WTC11 (cell line): ENCODE data around the gene ARSK. TPM values are rescaled to one million over a fixed set of nuclear protein-coding genes. Genes with fewer than 3 reads are reported as not detected.

Experiments used
- ATAC-seq: fragments of 200-7000 bp; cut with Tn5 transposase; 2 replicates; pipeline ENCODE4 v1.10.0; 2021; ENCODE audit warnings: mild to moderate bottlenecking, moderate library complexity
- CTCF ChIA-PET: fragments of 300-600 bp; sonication (Branson Sonifier 250); formaldehyde crosslinking; loops from one replicate; lab custom pipeline; 2021; ENCODE audit warnings: antibody characterized with exemption; lab: Charles Lee
- POLR2A ChIA-PET: fragments of 350-600 bp; sonication (Branson Sonifier 250); formaldehyde crosslinking; loops from one replicate; lab custom pipeline; 2021; ENCODE audit warnings: antibody characterized with exemption; lab: Charles Lee
- DNase-seq: peaks from one replicate; pipeline ENCODE4 v3.0.0; 2021; ENCODE audit warnings: low spot score
- H3K27ac Mint-ChIP-seq: 2 replicates; pipeline ENCODE4 v1.8.0; 2021; ENCODE audit warnings: mixed read lengths
- H3K27me3 Mint-ChIP-seq: 2 replicates; pipeline ENCODE4 v1.8.0; 2021; ENCODE audit warnings: low read depth, mild to moderate bottlenecking, moderate library complexity, mixed read lengths
- H3K36me3 Mint-ChIP-seq: 2 replicates; pipeline ENCODE4 v1.8.0; 2021; ENCODE audit warnings: mixed read lengths
- H3K4me1 Mint-ChIP-seq: 2 replicates; pipeline ENCODE4 v1.8.0; 2022; ENCODE audit warnings: mixed read lengths
- H3K4me3 Mint-ChIP-seq: 2 replicates; pipeline ENCODE4 v1.8.0; 2021; ENCODE audit warnings: mild to moderate bottlenecking, moderate library complexity, mixed read lengths
- H3K9me3 Mint-ChIP-seq: 2 replicates; pipeline ENCODE4 v1.8.0; 2021; ENCODE audit warnings: mixed read lengths
- ARID4B ChIP-seq: sonication (generic); formaldehyde crosslinking; IDR thresholded peaks from 2 replicates; pipeline ENCODE4 v1.8.0; 2023; ENCODE audit warnings: missing genetic modification reagents, mild to moderate bottlenecking, borderline replicate concordance
- CDX4 ChIP-seq: fragments of 250-450 bp; sonication (Bioruptor Pico); IDR thresholded peaks from 2 replicates; pipeline ENCODE4 v1.9.0; 2021; ENCODE audit warnings: moderate library complexity, mild to moderate bottlenecking, inconsistent platforms, borderline replicate concordance
- CREM ChIP-seq: sonication (generic); formaldehyde crosslinking; IDR thresholded peaks from 2 replicates; pipeline ENCODE4 v1.8.1; 2022; ENCODE audit warnings: mild to moderate bottlenecking, missing genetic modification reagents, moderate library complexity
- E2F1 ChIP-seq: sonication (generic); formaldehyde crosslinking; IDR thresholded peaks from 2 replicates; pipeline ENCODE4 v1.8.0; 2022; ENCODE audit warnings: mild to moderate bottlenecking, missing genetic modification reagents
- E2F4 ChIP-seq: sonication (generic); formaldehyde crosslinking; IDR thresholded peaks from 2 replicates; pipeline ENCODE4 v1.8.1; 2022; ENCODE audit warnings: low read depth, mild to moderate bottlenecking, moderate library complexity, missing genetic modification reagents, borderline replicate concordance
- EMX1 ChIP-seq: fragments of 250-450 bp; sonication (Bioruptor Pico); IDR thresholded peaks from 2 replicates; pipeline ENCODE4 v1.8.0; 2021; ENCODE audit warnings: mild to moderate bottlenecking
- FOXJ3 ChIP-seq: sonication (generic); formaldehyde crosslinking; IDR thresholded peaks from 2 replicates; pipeline ENCODE4 v1.9.0; 2021; ENCODE audit warnings: missing genetic modification reagents, mild to moderate bottlenecking, borderline replicate concordance
- FOXK1 ChIP-seq: sonication (generic); formaldehyde crosslinking; IDR thresholded peaks from 2 replicates; pipeline ENCODE4 v1.8.0; 2022; ENCODE audit warnings: mild to moderate bottlenecking, moderate library complexity, missing genetic modification reagents
- IRF2 ChIP-seq: sonication (generic); formaldehyde crosslinking; IDR thresholded peaks from 2 replicates; pipeline ENCODE4 v1.8.0; 2022; ENCODE audit warnings: low read depth, missing genetic modification reagents, borderline replicate concordance
- JAZF1 ChIP-seq: fragments of 250-450 bp; sonication (Bioruptor Pico); IDR thresholded peaks from 2 replicates; pipeline ENCODE4 v1.9.0; 2021; ENCODE audit warnings: moderate library complexity, mild to moderate bottlenecking, inconsistent platforms
- MXD4 ChIP-seq: fragments of 250-450 bp; sonication (Bioruptor Pico); IDR thresholded peaks from 2 replicates; pipeline ENCODE4 v1.8.0; 2021; ENCODE audit warnings: mild to moderate bottlenecking, moderate library complexity, borderline replicate concordance
- MYBL2 ChIP-seq: sonication (generic); formaldehyde crosslinking; IDR thresholded peaks from 2 replicates; pipeline ENCODE4 v1.8.1; 2023; ENCODE audit warnings: mild to moderate bottlenecking, moderate library complexity, missing genetic modification reagents
- NR1H2 ChIP-seq: sonication (generic); formaldehyde crosslinking; IDR thresholded peaks from 2 replicates; pipeline ENCODE4 v1.9.0; 2021; ENCODE audit warnings: mild to moderate bottlenecking, moderate library complexity, missing genetic modification reagents
- SOX15 ChIP-seq: fragments of 250-450 bp; sonication (Bioruptor Pico); IDR thresholded peaks from 2 replicates; pipeline ENCODE4 v1.9.0; 2021; ENCODE audit warnings: mild to moderate bottlenecking
- ZNF232 ChIP-seq: sonication (generic); formaldehyde crosslinking; IDR thresholded peaks from 2 replicates; pipeline ENCODE4 v1.8.0; 2022; ENCODE audit warnings: mild to moderate bottlenecking, missing genetic modification reagents
- ZNF317 ChIP-seq: sonication (generic); formaldehyde crosslinking; IDR thresholded peaks from 2 replicates; pipeline ENCODE4 v1.8.1; 2023; ENCODE audit warnings: low read depth, mild to moderate bottlenecking, moderate library complexity, missing genetic modification reagents, borderline replicate concordance
- ZNF671 ChIP-seq: fragments of 250-450 bp; sonication (Bioruptor Pico); IDR thresholded peaks from 2 replicates; pipeline ENCODE4 v1.8.0; 2021; ENCODE audit warnings: mild to moderate bottlenecking
- total RNA-seq: library from RNA; stranded (reverse); gene quantifications from 3 replicates; pipeline ENCODE4 v1.2.3, GENCODE V29; 2021
- TF ChIP-seq, protein P1 (sequence below): sonication (generic); formaldehyde crosslinking; IDR thresholded peaks from 2 replicates; pipeline ENCODE4 v1.8.1; 2023; ENCODE audit warnings: mild to moderate bottlenecking, missing genetic modification reagents, borderline replicate concordance

Gene ARSK
- total RNA-seq, 1 experiment from 2014 or later: 15.1 TPM

- Mint-ChIP-seq H3K9me3 (peaks cover 31% of the 10 kb centered on the region), H3K27ac (no peak overlapping the region), H3K36me3 (peaks cover 17% of the 10 kb centered on the region), H3K4me3 (no peak overlapping the region), H3K27me3 (no peaks in the 10 kb centered on the region; the same call in 1 of the 2 replicates), H3K4me1 (no peaks in the 10 kb centered on the region)
- ChIA-PET POLR2A (no interaction called here), CTCF (interaction anchor here (1.6 kb wide), 1 partner anchor 13 kb away, joined by 5 read pairs; the partner anchor contains the start of gene RFESD)
- no peak for TF ChIP-seq E2F1 (CRISPR knock-in tag)
- no peak for TF ChIP-seq ARID4B (CRISPR knock-in tag)
- no peak for TF ChIP-seq FOXK1 (CRISPR knock-in tag)
- TF ChIP-seq ZNF317 (CRISPR knock-in tag): no peak
- TF ChIP-seq CREM (CRISPR knock-in tag): no peak
- no peak for TF ChIP-seq JAZF1
- no peak for TF ChIP-seq NR1H2 (CRISPR knock-in tag)
- TF ChIP-seq SOX15 (CRISPR knock-in tag): no peak
- no peak for TF ChIP-seq ZNF232 (CRISPR knock-in tag)
- TF ChIP-seq EMX1 (CRISPR knock-in tag): no peak
- TF ChIP-seq, protein P1, sequence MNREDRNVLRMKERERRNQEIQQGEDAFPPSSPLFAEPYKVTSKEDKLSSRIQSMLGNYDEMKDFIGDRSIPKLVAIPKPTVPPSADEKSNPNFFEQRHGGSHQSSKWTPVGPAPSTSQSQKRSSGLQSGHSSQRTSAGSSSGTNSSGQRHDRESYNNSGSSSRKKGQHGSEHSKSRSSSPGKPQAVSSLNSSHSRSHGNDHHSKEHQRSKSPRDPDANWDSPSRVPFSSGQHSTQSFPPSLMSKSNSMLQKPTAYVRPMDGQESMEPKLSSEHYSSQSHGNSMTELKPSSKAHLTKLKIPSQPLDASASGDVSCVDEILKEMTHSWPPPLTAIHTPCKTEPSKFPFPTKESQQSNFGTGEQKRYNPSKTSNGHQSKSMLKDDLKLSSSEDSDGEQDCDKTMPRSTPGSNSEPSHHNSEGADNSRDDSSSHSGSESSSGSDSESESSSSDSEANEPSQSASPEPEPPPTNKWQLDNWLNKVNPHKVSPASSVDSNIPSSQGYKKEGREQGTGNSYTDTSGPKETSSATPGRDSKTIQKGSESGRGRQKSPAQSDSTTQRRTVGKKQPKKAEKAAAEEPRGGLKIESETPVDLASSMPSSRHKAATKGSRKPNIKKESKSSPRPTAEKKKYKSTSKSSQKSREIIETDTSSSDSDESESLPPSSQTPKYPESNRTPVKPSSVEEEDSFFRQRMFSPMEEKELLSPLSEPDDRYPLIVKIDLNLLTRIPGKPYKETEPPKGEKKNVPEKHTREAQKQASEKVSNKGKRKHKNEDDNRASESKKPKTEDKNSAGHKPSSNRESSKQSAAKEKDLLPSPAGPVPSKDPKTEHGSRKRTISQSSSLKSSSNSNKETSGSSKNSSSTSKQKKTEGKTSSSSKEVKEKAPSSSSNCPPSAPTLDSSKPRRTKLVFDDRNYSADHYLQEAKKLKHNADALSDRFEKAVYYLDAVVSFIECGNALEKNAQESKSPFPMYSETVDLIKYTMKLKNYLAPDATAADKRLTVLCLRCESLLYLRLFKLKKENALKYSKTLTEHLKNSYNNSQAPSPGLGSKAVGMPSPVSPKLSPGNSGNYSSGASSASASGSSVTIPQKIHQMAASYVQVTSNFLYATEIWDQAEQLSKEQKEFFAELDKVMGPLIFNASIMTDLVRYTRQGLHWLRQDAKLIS (CRISPR knock-in tag): no peak
- TF ChIP-seq MYBL2 (CRISPR knock-in tag): no peak
- TF ChIP-seq CDX4 (CRISPR knock-in tag): no peak
- TF ChIP-seq ZNF671 (CRISPR knock-in tag): no peak
- no peak for TF ChIP-seq FOXJ3 (CRISPR knock-in tag)
- no peak for TF ChIP-seq E2F4 (CRISPR knock-in tag)
- no peak for TF ChIP-seq MXD4
- TF ChIP-seq IRF2: no peak
- ATAC-seq (no peak), DNase-seq (no peak)
Measured at GRCh38 chr5:95633671-95634070, 78.8 kb downstream of the ARSK start.
